Neural progenitor cell (in vitro differentiated cells): ENCODE results near the gene VIPR1.

Experiments used
- CTCF ChIP-seq: fragments of 200-600 bp; sonication (generic); IDR thresholded peaks from 2 replicates; pipeline ENCODE4 v1.5.1; 2017; ENCODE audit warnings: antibody characterized with exemption, mild to moderate bottlenecking
- EZH2 ChIP-seq: fragments of 200-600 bp; sonication (generic); IDR thresholded peaks from 2 replicates; pipeline ENCODE4 v1.6.1; 2017; ENCODE audit warnings: antibody characterized with exemption, mild to moderate bottlenecking, moderate library complexity

GRCh38 chr3:42525736-42526345 is 23.4 kb downstream of the VIPR1 start:
- TF ChIP-seq CTCF: no peak
- no peak for TF ChIP-seq EZH2
